Measurements from ENCODE around the gene TMEM208. TPM values are rescaled to one million over a fixed set of nuclear protein-coding genes. Genes with fewer than 3 reads are reported as not detected.

The TMEM208 gene
- total and polyA plus RNA-seq, 2 of the 13 experiments (the other 11 are each of a cell fraction or from before 2014, with no cell fraction given) = 58.8 to 72.9 TPM

DNA sequence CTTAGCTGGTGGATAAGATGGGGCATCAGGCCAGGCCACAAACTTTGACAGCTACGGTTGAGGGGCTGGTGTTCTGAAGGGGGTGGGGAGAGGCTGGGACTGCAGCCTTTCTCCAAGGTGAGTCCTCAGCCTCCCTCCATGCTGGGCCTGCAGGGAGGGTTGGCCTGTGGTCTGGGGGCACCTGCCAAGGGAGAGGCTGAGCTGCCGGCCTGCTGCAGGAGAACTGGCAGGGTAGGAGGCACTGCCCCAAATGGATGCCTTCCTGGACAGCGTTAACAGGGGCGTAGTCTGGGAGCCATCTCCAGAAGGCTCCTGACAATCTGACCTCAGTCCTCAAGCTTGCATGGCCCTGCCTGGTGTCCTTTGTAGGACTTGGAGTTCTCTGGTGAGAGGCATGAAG is 22.9 kb upstream of the TMEM208 start:
- WGBS (ENCODE audit: low lambda C conversion rate) = 96% methylated on average over 3 of the region's 4 CpGs
- H3K36me3 ChIP-seq (replicated peaks in 1 of 2; ENCODE audit: control insufficient read depth in 1 of 2, insufficient read depth in 2 of 2, low read length in 2 of 2) = peaks cover 27 to 30% of the 10 kb centered on the region in 2 experiments; a peak in 4 of 5 replicates
- CTCF ChIA-PET (ENCODE audit: low intra/inter-chr PET ratio, low total read pairs) = no interaction called here

More for the DNA sequence above, 22.9 kb upstream of the TMEM208 start:
- Histone ChIP-seq H3K4me2 (ENCODE audit: low read depth, low read length) (no peak overlapping the region), H3K79me2 (ENCODE audit: insufficient read depth, low read length) (no peaks in the 10 kb centered on the region), H3K27me3 (ENCODE audit: control insufficient read depth in 1 of 2, insufficient read depth in 2 of 2, low read length in 2 of 2) (no peaks in the 10 kb centered on the region), H3K9ac (ENCODE audit: insufficient read depth, low read depth, low read length) (no peak overlapping the region), H4K20me1 (ENCODE audit: insufficient read depth, low read length) (no peaks in the 10 kb centered on the region), H3K4me1 (ENCODE audit: insufficient read depth, low read length) (peaks cover 34% of the 10 kb centered on the region), H3K27ac (ENCODE audit: extremely low read length, insufficient read depth, low read length) (no peak overlapping the region), H2AFZ (ENCODE audit: low read length) (no peak overlapping the region), H3K9me3 (ENCODE audit: low read length) (no peaks in the 10 kb centered on the region), H3K4me3 (replicated peaks in 1 of 3; ENCODE audit: insufficient read depth in 1 of 3, low read depth in 2 of 3, low read length in 3 of 3) (no peak overlapping the region)
- DNase-seq (ENCODE audit: low spot score) (no peak), FAIRE-seq (no peak), ATAC-seq (no peak)
- BruUV-seq (replicated peaks) = no TSS peak
- TF ChIP-seq MXD4 (CRISPR knock-in tag; IDR thresholded peaks at IDR 0.05) = no peak
- TF ChIP-seq, protein P1, sequence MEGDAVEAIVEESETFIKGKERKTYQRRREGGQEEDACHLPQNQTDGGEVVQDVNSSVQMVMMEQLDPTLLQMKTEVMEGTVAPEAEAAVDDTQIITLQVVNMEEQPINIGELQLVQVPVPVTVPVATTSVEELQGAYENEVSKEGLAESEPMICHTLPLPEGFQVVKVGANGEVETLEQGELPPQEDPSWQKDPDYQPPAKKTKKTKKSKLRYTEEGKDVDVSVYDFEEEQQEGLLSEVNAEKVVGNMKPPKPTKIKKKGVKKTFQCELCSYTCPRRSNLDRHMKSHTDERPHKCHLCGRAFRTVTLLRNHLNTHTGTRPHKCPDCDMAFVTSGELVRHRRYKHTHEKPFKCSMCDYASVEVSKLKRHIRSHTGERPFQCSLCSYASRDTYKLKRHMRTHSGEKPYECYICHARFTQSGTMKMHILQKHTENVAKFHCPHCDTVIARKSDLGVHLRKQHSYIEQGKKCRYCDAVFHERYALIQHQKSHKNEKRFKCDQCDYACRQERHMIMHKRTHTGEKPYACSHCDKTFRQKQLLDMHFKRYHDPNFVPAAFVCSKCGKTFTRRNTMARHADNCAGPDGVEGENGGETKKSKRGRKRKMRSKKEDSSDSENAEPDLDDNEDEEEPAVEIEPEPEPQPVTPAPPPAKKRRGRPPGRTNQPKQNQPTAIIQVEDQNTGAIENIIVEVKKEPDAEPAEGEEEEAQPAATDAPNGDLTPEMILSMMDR (CRISPR knock-in tag; IDR thresholded peaks at IDR 0.05) = no peak
- TF ChIP-seq ZNF431 (CRISPR knock-in tag; IDR thresholded peaks at IDR 0.05; ENCODE audit: borderline replicate concordance, low read depth) = no peak
- TF ChIP-seq NFE2L1 (CRISPR knock-in tag; IDR thresholded peaks at IDR 0.05; ENCODE audit: borderline replicate concordance) = no peak
- TF ChIP-seq, protein P2, sequence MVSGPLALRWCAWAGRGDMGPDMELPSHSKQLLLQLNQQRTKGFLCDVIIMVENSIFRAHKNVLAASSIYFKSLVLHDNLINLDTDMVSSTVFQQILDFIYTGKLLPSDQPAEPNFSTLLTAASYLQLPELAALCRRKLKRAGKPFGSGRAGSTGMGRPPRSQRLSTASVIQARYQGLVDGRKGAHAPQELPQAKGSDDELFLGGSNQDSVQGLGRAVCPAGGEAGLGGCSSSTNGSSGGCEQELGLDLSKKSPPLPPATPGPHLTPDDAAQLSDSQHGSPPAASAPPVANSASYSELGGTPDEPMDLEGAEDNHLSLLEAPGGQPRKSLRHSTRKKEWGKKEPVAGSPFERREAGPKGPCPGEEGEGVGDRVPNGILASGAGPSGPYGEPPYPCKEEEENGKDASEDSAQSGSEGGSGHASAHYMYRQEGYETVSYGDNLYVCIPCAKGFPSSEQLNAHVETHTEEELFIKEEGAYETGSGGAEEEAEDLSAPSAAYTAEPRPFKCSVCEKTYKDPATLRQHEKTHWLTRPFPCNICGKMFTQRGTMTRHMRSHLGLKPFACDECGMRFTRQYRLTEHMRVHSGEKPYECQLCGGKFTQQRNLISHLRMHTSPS (CRISPR knock-in tag; IDR thresholded peaks at IDR 0.05; ENCODE audit: low read depth) = no peak
- TF ChIP-seq ZNF878 (CRISPR knock-in tag; IDR thresholded peaks at IDR 0.05) = no peak
- TF ChIP-seq HOXA5 (CRISPR knock-in tag; IDR thresholded peaks at IDR 0.05) = no peak
- TF ChIP-seq, protein P3, sequence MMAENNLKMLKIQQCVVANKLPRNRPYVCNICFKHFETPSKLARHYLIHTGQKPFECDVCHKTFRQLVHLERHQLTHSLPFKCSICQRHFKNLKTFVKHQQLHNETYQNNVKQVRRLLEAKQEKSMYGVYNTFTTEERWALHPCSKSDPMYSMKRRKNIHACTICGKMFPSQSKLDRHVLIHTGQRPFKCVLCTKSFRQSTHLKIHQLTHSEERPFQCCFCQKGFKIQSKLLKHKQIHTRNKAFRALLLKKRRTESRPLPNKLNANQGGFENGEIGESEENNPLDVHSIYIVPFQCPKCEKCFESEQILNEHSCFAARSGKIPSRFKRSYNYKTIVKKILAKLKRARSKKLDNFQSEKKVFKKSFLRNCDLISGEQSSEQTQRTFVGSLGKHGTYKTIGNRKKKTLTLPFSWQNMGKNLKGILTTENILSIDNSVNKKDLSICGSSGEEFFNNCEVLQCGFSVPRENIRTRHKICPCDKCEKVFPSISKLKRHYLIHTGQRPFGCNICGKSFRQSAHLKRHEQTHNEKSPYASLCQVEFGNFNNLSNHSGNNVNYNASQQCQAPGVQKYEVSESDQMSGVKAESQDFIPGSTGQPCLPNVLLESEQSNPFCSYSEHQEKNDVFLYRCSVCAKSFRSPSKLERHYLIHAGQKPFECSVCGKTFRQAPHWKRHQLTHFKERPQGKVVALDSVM (CRISPR knock-in tag; IDR thresholded peaks at IDR 0.05) = no peak
- POLR2A ChIA-PET = no interaction called here
- intact Hi-C loops (cut with micrococcal nuclease; ENCODE audit: unreplicated experiment) (no loop called here), in situ Hi-C loops (cut with HindIII; ENCODE audit: extremely low pct_ligation_motif_present, low pct_unique_long_range_greater_than_20kb) (no loop called here)

Measured in HepG2 (cell line).